Left lung (tissue), 14 donors: ENCODE data around the gene TWSG1. TPM values are rescaled to one million over a fixed set of nuclear protein-coding genes. Genes with fewer than 3 reads are reported as not detected.
A peak's percentile ranks its signal among the peaks of the same experiment; 100 is the strongest.

Experiments used
- ATAC-seq: fragments of 200-7000 bp; cut with Tn5 transposase; one replicate; pipeline ENCODE4 v1.9.1; 2020; ENCODE audit warnings: moderate library complexity
- DNase-seq, 4 donors: peaks; one replicate each; pipeline ENCODE4 v3.0.0-alpha.2; 2013 to 2020
- H3K27ac ChIP-seq, 2 donors: fragments of 200-600 bp; sonication (generic) in 1 of 2; one replicate each; pipeline versions ENCODE4 v1.5.0 to v1.8.0; 2020 to 2021
- H3K27me3 ChIP-seq, 2 donors: fragments of 200-600 bp; sonication (generic) in 1 of 2; one replicate each; pipeline versions ENCODE4 v1.5.0 to v1.8.0; 2020 to 2021
- H3K36me3 ChIP-seq, 2 donors: fragments of 200-600 bp; sonication (generic) in 1 of 2; one replicate each; pipeline versions ENCODE4 v1.5.0 to v1.8.0; 2020 to 2021
- H3K4me1 ChIP-seq, 2 donors: fragments of 200-600 bp; one replicate each; pipeline ENCODE4 v1.8.0; 2021
- H3K4me3 ChIP-seq, 2 donors: fragments of 200-600 bp; sonication (generic) in 1 of 2; one replicate each; pipeline versions ENCODE4 v1.5.0 to v1.8.0; 2020 to 2021; ENCODE audit warnings: mild to moderate bottlenecking in 1 of 2
- H3K9me3 ChIP-seq, 2 donors: fragments of 200-600 bp; sonication (generic) in 1 of 2; one replicate each; pipeline versions ENCODE4 v1.5.0 to v1.8.0; 2020 to 2021
- intact Hi-C, 2 donors: fragments of 100-400 bp; cut with DNase I; formaldehyde crosslinking; loops; one replicate each; pipeline versions ENCODE4 v1.11.2 to v1.14.2; 2022
- long read RNA-seq, 12 donors: library from polyadenylated mRNA in 2 of 12; unstranded in 2 of 12; transcript quantifications; one replicate each; pipeline ENCODE4 v2.0.0 and lab custom pipeline, GENCODE V29; 2019 to 2026
- polyA plus RNA-seq, 6 donors: library from polyadenylated mRNA; unstranded; fragments of 120-200 nt; gene quantifications; one replicate each; pipeline ENCODE4 v1.2.1, GENCODE V29; 2013; ENCODE audit not compliant: insufficient read length in 6 of 6
- total RNA-seq, 2 donors: library from RNA; stranded (reverse); fragmentation: NEBNext Ultra II Directional; extraction: Animal tissue kit (Norgen Biotek cat#: 25700); gene quantifications; one replicate each; pipeline ENCODE4 v1.2.1, GENCODE V29; 2021
- TF ChIP-seq, protein P1 (sequence below), 2 donors: fragments of 200-600 bp; sonication (generic) in 1 of 2; IDR thresholded peaks; one replicate each; pipeline versions ENCODE4 v1.5.0 to v1.8.0; 2021; ENCODE audit warnings: antibody characterized with exemption in 2 of 2
- donor health status: DM: no; HTN: yes; CAD: no.
- donor health status: DM: no; HTN: no; CAD: no.

Gene TWSG1
- total RNA-seq (10 to 100 TPM; 32.2 to 43.0 TPM), polyA plus RNA-seq (10 to 100 TPM; 60.8 to 78.9 (median 73.9) TPM)
- long read RNA-seq, donor 1, transcript TWSG1-201 (5 exons, 3,756 nt), result major isoform, 40 of 132 reads
- long read RNA-seq, donor 1, transcript TWSG1-202 (4 exons, 1,119 nt), result minor isoform, 32 of 132 reads
- long read RNA-seq, donor 1, partial matches to known transcripts, result 60 of 132 reads
- long read RNA-seq, donor 1, other reads (novel, unspliced or antisense), result 0 of 132 reads
- long read RNA-seq, donor 2, transcript TWSG1-202 (4 exons, 1,119 nt), result major isoform, 30 of 85 reads
- long read RNA-seq, donor 2, transcript TWSG1-201 (5 exons, 3,756 nt), result minor isoform, 24 of 85 reads
- long read RNA-seq, donor 2, partial matches to known transcripts, result 31 of 85 reads
- long read RNA-seq, donor 2, other reads (novel, unspliced or antisense), result 0 of 85 reads
- long read RNA-seq, donor 3, transcript TWSG1-202 (4 exons, 1,119 nt), result minor isoform, 13 of 52 reads
- long read RNA-seq, donor 3, transcript TWSG1-201 (5 exons, 3,756 nt), result major isoform, 22 of 52 reads
- long read RNA-seq, donor 3, partial matches to known transcripts, result 17 of 52 reads
- long read RNA-seq, donor 3, other reads (novel, unspliced or antisense), result 0 of 52 reads
- long read RNA-seq, donor 4, partial matches to known transcripts, result 2 of 6 reads
- long read RNA-seq, donor 4, other reads (novel, unspliced or antisense), result 1 of 6 reads
- long read RNA-seq, donor 5, transcript TWSG1-202 (4 exons, 1,119 nt), result minor isoform, 20 of 72 reads
- long read RNA-seq, donor 5, transcript TWSG1-201 (5 exons, 3,756 nt), result major isoform, 31 of 72 reads
- long read RNA-seq, donor 5, partial matches to known transcripts, result 21 of 72 reads
- long read RNA-seq, donor 5, other reads (novel, unspliced or antisense), result 0 of 72 reads
- long read RNA-seq, donor 6, transcript TWSG1-201 (5 exons, 3,756 nt), result major isoform, 25 of 46 reads
- long read RNA-seq, donor 6, transcript TWSG1-202 (4 exons, 1,119 nt), result minor isoform, 6 of 46 reads
- long read RNA-seq, donor 6, partial matches to known transcripts, result 15 of 46 reads
- long read RNA-seq, donor 6, other reads (novel, unspliced or antisense), result 0 of 46 reads
- long read RNA-seq, donor 7, transcript TWSG1-201 (5 exons, 3,756 nt), result major isoform, 13 of 17 reads
- long read RNA-seq, donor 7, partial matches to known transcripts, result 0 of 17 reads
- long read RNA-seq, donor 7, other reads (novel, unspliced or antisense), result 0 of 17 reads
- long read RNA-seq, donor 8, transcript TWSG1-201 (5 exons, 3,756 nt), result major isoform, 19 of 50 reads
- long read RNA-seq, donor 8, transcript TWSG1-202 (4 exons, 1,119 nt), result minor isoform, 7 of 50 reads
- long read RNA-seq, donor 8, partial matches to known transcripts, result 24 of 50 reads
- long read RNA-seq, donor 8, other reads (novel, unspliced or antisense), result 0 of 50 reads
- long read RNA-seq, donor 9, result 0 reads
- long read RNA-seq, donor 10, partial matches to known transcripts, result 0 of 1 reads
- long read RNA-seq, donor 10, other reads (novel, unspliced or antisense), result 1 of 1 reads
- long read RNA-seq, donor 11, result 0 reads
- long read RNA-seq, donor 12, transcript TWSG1-202 (4 exons, 1,119 nt), result minor isoform, 6 of 49 reads
- long read RNA-seq, donor 12, transcript TWSG1-201 (5 exons, 3,756 nt), result major isoform, 21 of 49 reads
- long read RNA-seq, donor 12, partial matches to known transcripts, result 22 of 49 reads
- long read RNA-seq, donor 12, other reads (novel, unspliced or antisense), result 0 of 49 reads

DNA sequence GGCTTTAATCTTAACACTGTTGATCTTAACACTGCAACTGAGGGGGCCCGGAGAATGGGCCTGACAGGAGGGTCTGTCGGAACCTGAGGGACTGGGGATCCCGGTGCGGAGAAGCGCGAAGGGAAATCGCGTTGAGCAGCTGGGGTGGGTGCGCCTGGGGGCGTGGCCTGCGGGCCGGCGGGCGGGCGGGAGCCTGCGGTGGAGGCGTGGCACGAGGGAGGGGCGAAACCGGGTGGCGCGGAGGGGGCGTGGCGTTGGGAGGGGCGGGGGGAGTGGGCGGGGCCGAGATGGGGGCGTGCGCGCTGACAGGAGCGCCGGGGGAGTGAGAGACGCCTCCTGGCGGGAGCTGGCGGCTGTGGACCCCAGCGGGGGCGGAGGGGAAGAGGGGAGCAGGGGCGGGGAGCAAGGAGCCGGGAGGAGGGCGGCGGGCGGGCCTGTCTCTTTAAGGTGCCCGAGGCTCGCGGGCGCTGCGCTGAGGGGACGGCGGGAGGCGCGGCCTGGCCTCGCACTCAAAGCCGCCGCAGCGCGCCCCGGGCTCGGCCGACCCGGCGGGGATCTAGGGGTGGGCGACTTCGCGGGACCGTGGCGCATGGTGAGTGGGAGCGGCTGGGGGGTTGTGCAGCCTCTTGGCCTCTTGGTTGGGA is at the start of gene TWSG1:
TWSG1 (plus strand) TSS at position 445 of the 644 bp plus-strand sequence. CDS start 2,457 bp downstream, outside the sequence.
- no peaks in the 10 kb centered on the region for H3K27me3 ChIP-seq
- intact Hi-C loops, result no loop called here
- peaks cover 4 to 18% of the 10 kb centered on the region in 2 donors for H3K4me1 ChIP-seq
- H3K27ac ChIP-seq, result peak within 1 kb of the TSS; percentile 79 to 87
- peak within 1 kb of the TSS; percentile 85 to 92 for H3K4me3 ChIP-seq
- DNase-seq, result peak; percentile 89 to 99 (median 97)
- TF ChIP-seq, protein P1, sequence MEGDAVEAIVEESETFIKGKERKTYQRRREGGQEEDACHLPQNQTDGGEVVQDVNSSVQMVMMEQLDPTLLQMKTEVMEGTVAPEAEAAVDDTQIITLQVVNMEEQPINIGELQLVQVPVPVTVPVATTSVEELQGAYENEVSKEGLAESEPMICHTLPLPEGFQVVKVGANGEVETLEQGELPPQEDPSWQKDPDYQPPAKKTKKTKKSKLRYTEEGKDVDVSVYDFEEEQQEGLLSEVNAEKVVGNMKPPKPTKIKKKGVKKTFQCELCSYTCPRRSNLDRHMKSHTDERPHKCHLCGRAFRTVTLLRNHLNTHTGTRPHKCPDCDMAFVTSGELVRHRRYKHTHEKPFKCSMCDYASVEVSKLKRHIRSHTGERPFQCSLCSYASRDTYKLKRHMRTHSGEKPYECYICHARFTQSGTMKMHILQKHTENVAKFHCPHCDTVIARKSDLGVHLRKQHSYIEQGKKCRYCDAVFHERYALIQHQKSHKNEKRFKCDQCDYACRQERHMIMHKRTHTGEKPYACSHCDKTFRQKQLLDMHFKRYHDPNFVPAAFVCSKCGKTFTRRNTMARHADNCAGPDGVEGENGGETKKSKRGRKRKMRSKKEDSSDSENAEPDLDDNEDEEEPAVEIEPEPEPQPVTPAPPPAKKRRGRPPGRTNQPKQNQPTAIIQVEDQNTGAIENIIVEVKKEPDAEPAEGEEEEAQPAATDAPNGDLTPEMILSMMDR (IDR thresholded peaks at IDR 0.05), result peak; percentile 43 to 60
- H3K9me3 ChIP-seq, result no peaks in the 10 kb centered on the region
- no peaks in the 10 kb centered on the region for H3K36me3 ChIP-seq
- peak; percentile 95 for ATAC-seq

DNA sequence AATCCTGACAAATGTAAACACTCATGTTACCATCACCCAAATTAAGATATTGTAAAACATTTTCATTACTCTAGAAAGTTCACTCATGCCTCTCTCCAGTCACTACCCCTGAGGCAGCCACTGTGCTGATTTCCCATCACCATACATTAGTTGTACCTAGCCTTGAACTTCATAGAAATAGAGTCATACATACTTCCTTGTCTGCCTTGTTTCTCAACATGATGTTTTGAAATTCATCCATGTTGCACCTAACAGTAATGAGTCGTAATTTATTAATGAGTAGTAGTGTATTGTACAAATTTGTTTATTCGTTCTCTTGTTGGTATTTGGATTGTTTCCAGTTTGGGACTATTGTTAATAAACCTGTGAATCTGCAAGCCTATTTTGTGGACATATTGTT is 49.0 kb upstream of the TWSG1 start:
- DNase-seq (no peak), ATAC-seq (no peak)
- intact Hi-C loops, result no loop called here
- no peak overlapping the region for H3K4me3 ChIP-seq
- H3K4me1 ChIP-seq, result no peaks in the 10 kb centered on the region
- no peaks in the 10 kb centered on the region for H3K27me3 ChIP-seq
- H3K27ac ChIP-seq, result no peak overlapping the region
- TF ChIP-seq, protein P1 (IDR thresholded peaks at IDR 0.05), result no peak
- peaks cover 0 to 2% of the 10 kb centered on the region in 2 donors for H3K9me3 ChIP-seq
- peaks cover 0 to 26% of the 10 kb centered on the region in 2 donors for H3K36me3 ChIP-seq

DNA sequence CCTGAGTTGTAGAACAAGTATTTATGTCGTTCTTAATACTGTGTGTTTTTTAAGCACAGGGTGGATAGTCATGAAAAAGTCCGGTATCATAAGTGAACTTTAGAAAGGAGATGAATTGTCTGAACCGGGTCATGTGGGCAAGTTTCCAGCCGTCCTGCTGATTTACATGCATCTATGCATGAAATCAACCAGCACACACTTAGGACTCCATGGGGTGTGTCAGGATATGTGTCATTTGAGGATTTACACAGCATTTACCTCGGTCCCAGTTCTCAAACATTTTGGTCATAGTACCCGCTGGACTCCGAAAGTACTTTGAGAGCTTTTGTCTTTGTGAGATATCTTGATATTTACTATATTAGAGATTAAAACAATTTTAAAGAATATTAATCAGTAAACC is 47.5 kb upstream of the TWSG1 start:
- Histone ChIP-seq H3K4me3 (no peak overlapping the region), H3K27me3 (no peaks in the 10 kb centered on the region), H3K9me3 (peaks cover 0 to 6% of the 10 kb centered on the region in 2 donors), H3K4me1 (no peaks in the 10 kb centered on the region), H3K36me3 (peaks cover 0 to 15% of the 10 kb centered on the region in 2 donors), H3K27ac (no peak overlapping the region)
- TF ChIP-seq, protein P1 (IDR thresholded peaks at IDR 0.05), result no peak
- ATAC-seq (no peak), DNase-seq (no peak)
- intact Hi-C loops, result no loop called here

DNA sequence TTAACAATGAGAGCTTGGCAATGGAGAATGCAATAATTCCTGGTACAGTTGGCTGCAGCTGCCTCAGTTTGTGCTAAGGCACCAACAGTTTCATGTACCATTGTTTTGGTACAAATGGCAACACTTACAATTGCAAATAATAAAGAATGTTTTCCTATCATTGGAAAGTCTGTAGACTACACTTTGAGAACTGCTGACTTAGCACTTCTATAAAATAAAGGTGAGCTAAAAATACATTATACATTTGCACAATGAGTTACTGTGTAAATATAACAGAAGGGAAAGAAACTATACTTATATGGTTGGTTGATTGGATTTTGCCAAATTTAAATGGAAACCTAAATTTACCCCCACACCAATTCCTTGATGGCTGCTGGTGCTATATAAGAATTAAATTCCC is 44.9 kb upstream of the TWSG1 start:
- Histone ChIP-seq H3K36me3 (no peaks in the 10 kb centered on the region), H3K4me1 (no peaks in the 10 kb centered on the region), H3K9me3 (peaks cover 0 to 31% of the 10 kb centered on the region in 2 donors), H3K4me3 (no peak overlapping the region), H3K27me3 (no peaks in the 10 kb centered on the region), H3K27ac (no peak overlapping the region)
- TF ChIP-seq, protein P1 (IDR thresholded peaks at IDR 0.05), result no peak
- no peak for ATAC-seq
- DNase-seq, result no peak
- intact Hi-C loops, result no loop called here
